Nephron (organoid): ENCODE measurements around the gene ZNF501.

Experiments
- H3K27ac Mint-ChIP-seq, 3 experiments: 2 replicates each; pipeline ENCODE4 v1.8.0; 2020; ENCODE audit warnings: mixed read lengths in 3 of 3, mild to moderate bottlenecking in 2 of 3, moderate library complexity in 1 of 3
- H3K27me3 Mint-ChIP-seq: 2 replicates; pipeline ENCODE4 v1.8.0; 2021; ENCODE audit warnings: low read depth, mild to moderate bottlenecking, moderate library complexity, mixed read lengths
- H3K36me3 Mint-ChIP-seq: 2 replicates; pipeline ENCODE4 v1.8.0; 2020; ENCODE audit warnings: low read depth, mixed read lengths
- H3K4me1 Mint-ChIP-seq: 2 replicates; pipeline ENCODE4 v1.8.0; 2020; ENCODE audit warnings: mixed read lengths
- H3K4me3 Mint-ChIP-seq, 3 experiments: 2 replicates each; pipeline ENCODE4 v1.8.0; 2020; ENCODE audit warnings: mild to moderate bottlenecking in 3 of 3, mixed read lengths in 3 of 3, moderate library complexity in 2 of 3
- H3K9me3 Mint-ChIP-seq: 2 replicates; pipeline ENCODE4 v1.8.0; 2020; ENCODE audit warnings: mixed read lengths
- CTCF ChIP-seq, 3 experiments: fragments of 200-600 bp; sonication (generic); IDR thresholded peaks; one replicate each; pipeline ENCODE4 v1.5.0; 2021; ENCODE audit warnings: antibody characterized with exemption in 3 of 3; ENCODE audit not compliant: unreplicated experiment in 3 of 3

ZNF501 gene

GRCh38 chr3:44712455-44713075 is 16.9 kb upstream of the ZNF501 start, which contains the start of gene ZNF502:
ZNF502 (plus strand) TSS chr3:44712660; CDS start chr3:44720262, 7,602 bp downstream.
- Mint-ChIP-seq H3K9me3 (peaks cover 30% of the 10 kb centered on the region), H3K36me3 (peaks cover 4% of the 10 kb centered on the region), H3K27me3 (peaks cover 3% of the 10 kb centered on the region), H3K4me1 (no peaks in the 10 kb centered on the region), H3K4me3 (peak within 1 kb of the TSS; percentile 51 to 80 (median 66)), H3K27ac (no peak within 1 kb of the TSS)
- no peak for TF ChIP-seq CTCF (IDR thresholded peaks at IDR 0.05; ENCODE audit: unreplicated experiment in 3 of 3)

DNA sequence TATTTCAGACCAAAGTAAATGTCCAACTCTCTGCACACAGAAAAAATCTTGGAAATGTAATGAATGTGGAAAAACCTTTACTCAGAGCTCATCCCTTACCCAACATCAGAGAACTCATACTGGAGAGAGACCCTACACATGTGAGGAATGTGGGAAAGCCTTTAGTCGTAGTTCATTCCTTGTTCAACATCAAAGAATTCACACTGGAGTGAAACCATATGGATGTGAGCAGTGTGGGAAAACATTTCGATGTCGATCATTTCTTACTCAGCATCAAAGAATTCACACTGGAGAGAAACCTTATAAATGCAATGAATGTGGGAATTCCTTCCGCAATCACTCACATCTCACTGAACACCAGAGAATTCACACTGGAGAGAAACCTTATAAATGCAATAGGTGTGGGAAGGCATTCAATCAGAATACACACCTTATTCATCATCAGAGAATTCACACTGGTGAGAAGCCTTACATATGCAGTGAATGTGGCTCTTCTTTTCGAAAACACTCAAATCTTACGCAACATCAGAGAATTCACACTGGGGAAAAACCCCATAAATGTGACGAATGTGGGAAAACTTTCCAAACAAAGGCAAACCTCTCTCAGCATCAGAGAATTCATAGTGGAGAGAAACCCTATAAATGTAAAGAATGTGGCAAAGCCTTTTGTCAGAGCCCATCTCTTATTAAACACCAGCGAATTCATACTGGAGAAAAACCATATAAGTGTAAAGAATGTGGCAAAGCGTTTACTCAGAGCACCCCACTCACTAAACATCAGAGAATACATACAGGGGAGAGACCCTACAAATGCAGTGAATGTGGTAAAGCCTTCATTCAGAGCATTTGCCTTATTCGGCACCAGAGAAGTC is 8.0 kb upstream of the ZNF501 start:
- peaks cover 72% of the 10 kb centered on the region for H3K9me3 Mint-ChIP-seq
- H3K4me1 Mint-ChIP-seq: no peaks in the 10 kb centered on the region
- H3K27ac Mint-ChIP-seq: no peak overlapping the region
- no peak overlapping the region for H3K4me3 Mint-ChIP-seq
- H3K36me3 Mint-ChIP-seq: peaks cover 39% of the 10 kb centered on the region
- H3K27me3 Mint-ChIP-seq: peaks cover 4% of the 10 kb centered on the region
- TF ChIP-seq CTCF (IDR thresholded peaks at IDR 0.05; ENCODE audit: unreplicated experiment in 3 of 3): no peak

DNA sequence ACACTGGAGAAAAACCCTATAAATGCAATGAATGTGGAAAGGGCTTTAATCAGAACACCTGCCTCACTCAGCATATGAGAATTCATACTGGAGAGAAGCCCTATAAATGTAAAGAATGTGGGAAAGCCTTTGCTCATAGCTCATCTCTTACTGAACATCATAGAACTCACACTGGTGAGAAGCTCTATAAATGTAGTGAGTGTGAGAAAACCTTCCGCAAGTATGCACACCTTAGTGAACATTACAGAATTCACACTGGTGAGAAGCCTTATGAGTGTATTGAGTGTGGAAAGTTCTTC is 7.4 kb upstream of the ZNF501 start:
- Mint-ChIP-seq H3K27me3 (peaks cover 4% of the 10 kb centered on the region), H3K9me3 (peaks cover 69% of the 10 kb centered on the region), H3K36me3 (peaks cover 39% of the 10 kb centered on the region), H3K4me3 (no peak overlapping the region), H3K27ac (no peak overlapping the region), H3K4me1 (no peaks in the 10 kb centered on the region)
- no peak for TF ChIP-seq CTCF (IDR thresholded peaks at IDR 0.05; ENCODE audit: unreplicated experiment in 3 of 3)

DNA sequence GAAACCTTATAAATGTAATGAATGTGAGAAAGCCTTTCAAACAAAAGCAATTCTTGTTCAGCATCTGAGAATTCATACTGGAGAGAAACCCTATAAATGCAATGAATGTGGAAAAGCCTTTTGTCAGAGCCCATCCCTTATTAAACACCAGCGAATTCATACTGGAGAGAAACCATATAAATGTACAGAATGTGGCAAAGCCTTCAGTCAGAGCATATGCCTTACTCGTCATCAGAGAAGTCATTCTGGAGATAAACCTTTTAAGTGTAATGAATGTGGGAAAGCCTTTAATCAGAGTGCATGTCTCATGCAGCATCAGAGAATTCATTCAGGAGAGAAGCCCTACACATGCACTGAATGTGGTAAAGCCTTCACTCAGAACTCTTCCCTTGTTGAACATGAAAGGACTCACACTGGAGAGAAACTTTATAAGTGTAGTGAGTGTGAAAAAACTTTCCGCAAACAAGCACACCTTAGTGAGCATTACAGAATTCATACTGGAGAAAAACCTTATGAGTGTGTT is 5.3 kb downstream of the ZNF501 start:
- Mint-ChIP-seq H3K27me3 (no peaks in the 10 kb centered on the region), H3K4me3 (no peak overlapping the region), H3K36me3 (peaks cover 82% of the 10 kb centered on the region), H3K4me1 (no peaks in the 10 kb centered on the region), H3K9me3 (peaks cover 86% of the 10 kb centered on the region), H3K27ac (no peak overlapping the region)
- no peak for TF ChIP-seq CTCF (IDR thresholded peaks at IDR 0.05; ENCODE audit: unreplicated experiment in 3 of 3)

DNA sequence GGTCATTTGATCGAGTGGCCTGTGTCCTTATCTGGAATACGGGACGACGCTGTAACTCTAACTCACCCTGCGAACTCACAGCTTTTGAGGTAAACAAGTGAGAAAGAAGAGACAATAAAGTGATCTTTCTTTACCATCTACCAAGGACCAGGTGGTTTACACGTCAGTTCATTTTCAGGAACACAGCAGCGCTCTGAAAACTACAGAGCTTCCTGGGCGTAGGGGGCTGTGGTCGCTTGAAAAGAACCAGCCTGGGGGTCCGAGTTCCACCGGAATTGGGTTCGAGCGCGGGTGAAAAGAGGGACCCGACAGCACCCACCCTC is 31.6 kb downstream of the ZNF501 start:
- Mint-ChIP-seq H3K36me3 (peaks cover 70% of the 10 kb centered on the region), H3K9me3 (peaks cover 56% of the 10 kb centered on the region), H3K27me3 (no peaks in the 10 kb centered on the region), H3K27ac (peak overlapping the region; percentile 46 to 89 (median 74)), H3K4me3 (peak overlapping the region; percentile 86 to 91 (median 91)), H3K4me1 (peaks cover 8% of the 10 kb centered on the region)
- TF ChIP-seq CTCF (IDR thresholded peaks at IDR 0.05; ENCODE audit: unreplicated experiment in 3 of 3): no peak
